AG04449 (cell line): ENCODE measurements around the gene CTDSPL.

Experiments used
- CTCF ChIA-PET: fragments of 350-600 bp; formaldehyde crosslinking; extraction: SDS; loops from one replicate; lab custom pipeline; 2021; ENCODE audit warnings: antibody characterized with exemption; lab: Yijun Ruan, JAX
- POLR2A ChIA-PET: fragments of 400-600, 350-600 bp; formaldehyde crosslinking; extraction: SDS; loops from one replicate; lab custom pipeline; 2020; ENCODE audit warnings: antibody characterized with exemption, inconsistent platforms; lab: Yijun Ruan, JAX
- DNase-seq: peaks from one replicate; pipeline ENCODE4 v3.0.0-alpha.2; 2010; ENCODE audit warnings: low read depth, low spot score
- H3K4me3 ChIP-seq: 2 replicates; pipeline ENCODE4 v1.5.1; 2011; ENCODE audit warnings: low read depth, mild to moderate bottlenecking, control low read depth, low read length
- TF ChIP-seq, protein P1 (sequence below): IDR thresholded peaks from one replicate; pipeline ENCODE4 v1.5.1; 2011; ENCODE audit warnings: mild to moderate bottlenecking, moderate library complexity, low read length, control low read depth, inconsistent platforms; ENCODE audit not compliant: insufficient read depth; ENCODE audit errors: missing control alignments

Gene CTDSPL

DNA sequence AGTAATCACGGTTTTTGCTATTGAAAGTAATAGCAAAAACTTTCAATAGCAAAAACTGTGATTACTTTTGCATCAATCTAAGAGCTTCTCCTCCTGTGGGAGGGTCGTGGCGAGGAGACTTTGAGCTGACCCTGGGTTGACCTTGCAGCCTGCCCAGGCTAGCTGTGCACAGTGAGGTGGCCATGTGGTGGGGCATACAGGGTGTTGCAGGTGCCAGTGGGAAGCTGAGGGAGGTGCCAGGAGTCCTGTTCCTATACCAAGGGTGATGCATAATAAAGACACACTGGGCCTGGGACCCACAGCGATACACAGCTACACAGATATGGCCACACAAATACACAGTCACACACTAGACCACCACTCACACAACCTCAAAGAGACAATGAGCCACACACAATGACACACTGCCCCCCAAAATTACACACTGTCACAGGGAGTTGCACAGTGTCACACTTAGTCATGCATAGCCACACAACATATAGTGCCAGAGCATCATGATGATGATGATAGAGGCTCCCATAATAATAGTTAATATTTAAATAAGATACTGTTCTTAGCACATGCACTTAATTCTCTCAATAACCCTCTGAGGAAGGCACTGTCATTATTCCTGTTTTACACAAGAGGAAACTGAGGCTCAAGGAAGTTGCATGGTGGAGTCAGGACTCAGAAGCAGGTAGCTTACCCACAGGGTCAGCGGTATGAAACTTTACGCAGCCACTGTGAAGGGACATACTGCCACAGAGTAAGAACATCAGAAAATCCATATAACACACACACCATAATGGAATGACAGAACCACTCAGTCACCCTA, 161.4 kb downstream of the CTDSPL start:
- TF ChIP-seq, protein P1, sequence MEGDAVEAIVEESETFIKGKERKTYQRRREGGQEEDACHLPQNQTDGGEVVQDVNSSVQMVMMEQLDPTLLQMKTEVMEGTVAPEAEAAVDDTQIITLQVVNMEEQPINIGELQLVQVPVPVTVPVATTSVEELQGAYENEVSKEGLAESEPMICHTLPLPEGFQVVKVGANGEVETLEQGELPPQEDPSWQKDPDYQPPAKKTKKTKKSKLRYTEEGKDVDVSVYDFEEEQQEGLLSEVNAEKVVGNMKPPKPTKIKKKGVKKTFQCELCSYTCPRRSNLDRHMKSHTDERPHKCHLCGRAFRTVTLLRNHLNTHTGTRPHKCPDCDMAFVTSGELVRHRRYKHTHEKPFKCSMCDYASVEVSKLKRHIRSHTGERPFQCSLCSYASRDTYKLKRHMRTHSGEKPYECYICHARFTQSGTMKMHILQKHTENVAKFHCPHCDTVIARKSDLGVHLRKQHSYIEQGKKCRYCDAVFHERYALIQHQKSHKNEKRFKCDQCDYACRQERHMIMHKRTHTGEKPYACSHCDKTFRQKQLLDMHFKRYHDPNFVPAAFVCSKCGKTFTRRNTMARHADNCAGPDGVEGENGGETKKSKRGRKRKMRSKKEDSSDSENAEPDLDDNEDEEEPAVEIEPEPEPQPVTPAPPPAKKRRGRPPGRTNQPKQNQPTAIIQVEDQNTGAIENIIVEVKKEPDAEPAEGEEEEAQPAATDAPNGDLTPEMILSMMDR, result no peak
- ChIA-PET CTCF (interaction anchor here (0.9 to 1.4 kb wide), 3 partner anchors 10 to 26 kb away, joined by 3 to 4 read pairs (median 3); no protein-coding TSS in a partner anchor), POLR2A (no interaction called here)
- DNase-seq, result no peak
- no peak overlapping the region for H3K4me3 ChIP-seq

DNA sequence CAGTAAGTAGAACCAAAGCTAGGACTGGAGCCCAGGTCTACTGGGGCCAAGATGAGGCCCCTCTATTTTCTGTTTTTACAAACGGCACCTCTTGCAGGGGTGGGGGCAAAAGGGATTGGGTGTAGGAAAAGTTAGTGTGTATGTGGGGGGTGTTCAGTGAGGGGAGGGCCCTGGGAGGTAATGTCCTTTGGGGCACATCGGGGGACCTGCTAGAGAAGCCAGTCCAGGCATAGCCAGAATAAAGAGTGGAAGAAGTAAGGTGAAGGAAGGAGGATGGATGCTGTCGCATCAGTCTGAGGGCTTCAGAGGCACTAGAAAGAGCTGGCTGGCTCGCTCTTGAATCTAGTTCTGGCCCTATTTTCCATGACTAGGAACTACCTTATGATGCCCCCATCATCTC, 165.2 kb downstream of the CTDSPL start:
- DNase-seq, result no peak
- TF ChIP-seq, protein P1, result no peak
- POLR2A ChIA-PET, result no interaction called here
- H3K4me3 ChIP-seq, result no peak overlapping the region
- CTCF ChIA-PET, result interaction anchor here (1.0 kb wide), 1 partner anchor 23 kb away, joined by 3 read pairs; no protein-coding TSS in a partner anchor

DNA sequence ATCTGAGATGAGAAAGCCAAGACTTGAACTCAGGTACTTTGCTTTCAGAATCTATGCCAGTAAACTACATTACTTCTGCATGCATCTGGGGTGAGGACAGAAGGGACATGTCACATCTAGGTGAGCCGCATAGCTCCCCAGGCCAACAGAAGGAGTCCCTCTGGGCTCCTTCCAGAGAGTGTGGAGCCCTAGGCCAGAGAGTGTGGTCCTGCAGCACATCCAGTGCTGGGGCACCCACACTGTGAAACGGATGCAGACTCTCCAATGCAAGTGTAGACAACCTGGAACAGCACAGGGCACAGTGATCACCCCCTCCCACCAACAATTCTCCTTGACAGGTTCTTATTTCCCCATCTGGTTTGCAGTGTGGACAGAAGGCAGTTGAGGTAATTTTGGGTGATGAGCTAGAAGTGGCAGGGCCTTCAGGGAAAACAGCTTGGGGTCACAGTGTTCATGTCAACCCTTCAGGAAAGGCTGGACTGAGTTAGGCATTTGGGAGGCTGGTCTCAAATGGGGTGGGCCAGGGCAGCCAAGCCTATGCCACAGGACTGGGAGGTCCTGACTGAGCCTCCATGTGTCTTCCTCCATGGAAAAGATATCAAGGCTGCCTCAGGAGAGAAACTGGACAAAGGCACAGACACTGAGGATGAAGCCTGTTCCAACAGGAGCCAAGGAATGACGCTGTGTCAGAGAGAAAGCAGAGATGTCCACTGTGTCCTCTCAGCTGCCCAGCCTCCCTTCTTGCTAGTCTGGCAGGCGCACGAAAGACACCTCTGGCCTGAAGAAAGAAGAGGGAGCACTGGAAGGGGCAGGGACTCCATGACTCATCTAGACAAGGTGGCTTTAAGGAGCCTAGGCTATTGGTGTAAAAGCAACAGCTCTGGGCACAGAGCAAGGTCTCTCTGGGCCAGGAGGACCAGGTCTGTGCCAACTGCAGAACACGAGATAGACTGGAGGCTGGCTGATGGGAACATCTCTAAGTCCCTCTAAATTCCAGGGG, 166.1 kb downstream of the CTDSPL start:
- H3K4me3 ChIP-seq, result no peak overlapping the region; the same call in 1 of the 2 replicates

DNA sequence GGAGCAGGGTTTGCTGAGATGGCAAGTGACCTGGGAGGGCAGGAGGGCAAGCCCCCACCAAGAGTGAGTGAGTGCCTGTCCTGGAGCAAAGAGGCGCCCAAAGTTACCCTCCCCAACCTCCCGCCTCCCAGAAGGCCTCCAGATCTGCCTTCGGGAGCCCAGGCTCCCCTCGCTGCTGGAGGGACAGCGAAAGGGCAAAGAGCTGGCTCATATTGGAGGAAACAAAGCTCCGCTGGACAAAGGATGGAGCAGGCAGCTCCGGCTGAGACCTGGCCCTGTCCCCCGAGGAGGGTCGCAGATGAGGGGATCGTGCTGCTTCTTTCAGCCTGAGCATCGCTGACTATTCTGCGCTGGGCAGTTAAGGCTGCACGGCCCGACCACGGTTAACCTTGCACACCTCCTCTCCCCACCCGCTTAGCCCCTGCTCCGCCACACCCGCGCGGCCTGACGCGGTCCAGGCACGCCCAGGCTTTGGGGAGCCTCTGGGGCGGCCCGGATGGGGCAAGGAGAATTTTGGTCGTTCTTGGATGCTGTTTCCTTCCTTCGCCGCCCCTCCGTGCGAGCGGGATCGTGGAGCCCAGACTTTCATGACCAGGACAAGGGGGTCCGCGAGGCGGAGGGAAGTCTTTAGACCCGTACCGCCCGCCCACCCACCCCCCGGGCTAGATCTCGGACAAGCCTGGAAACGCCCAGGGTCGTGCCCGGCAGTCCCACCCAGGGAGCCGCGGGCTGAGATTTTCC, 167.1 kb downstream of the CTDSPL start:
- ChIA-PET CTCF (interaction anchor here (0.7 to 0.9 kb wide), 3 partner anchors 11 to 32 kb away, joined by 3 to 4 read pairs (median 3); no protein-coding TSS in a partner anchor), POLR2A (interaction anchor here (1.0 kb wide), 1 partner anchor 11 kb away, joined by 5 read pairs; the partner anchor contains the start of gene DLEC1)
- peak overlapping the region; percentile 66 for H3K4me3 ChIP-seq
- TF ChIP-seq, protein P1, result no peak
- no peak for DNase-seq

More for the DNA sequence above, 166.1 kb downstream of the CTDSPL start:
- CTCF ChIA-PET, result interaction anchor here (1.0 kb wide), 1 partner anchor 24 kb away, joined by 3 read pairs; no protein-coding TSS in a partner anchor
- no peak for DNase-seq
- POLR2A ChIA-PET, result no interaction called here
- TF ChIP-seq, protein P1, result no peak

DNA sequence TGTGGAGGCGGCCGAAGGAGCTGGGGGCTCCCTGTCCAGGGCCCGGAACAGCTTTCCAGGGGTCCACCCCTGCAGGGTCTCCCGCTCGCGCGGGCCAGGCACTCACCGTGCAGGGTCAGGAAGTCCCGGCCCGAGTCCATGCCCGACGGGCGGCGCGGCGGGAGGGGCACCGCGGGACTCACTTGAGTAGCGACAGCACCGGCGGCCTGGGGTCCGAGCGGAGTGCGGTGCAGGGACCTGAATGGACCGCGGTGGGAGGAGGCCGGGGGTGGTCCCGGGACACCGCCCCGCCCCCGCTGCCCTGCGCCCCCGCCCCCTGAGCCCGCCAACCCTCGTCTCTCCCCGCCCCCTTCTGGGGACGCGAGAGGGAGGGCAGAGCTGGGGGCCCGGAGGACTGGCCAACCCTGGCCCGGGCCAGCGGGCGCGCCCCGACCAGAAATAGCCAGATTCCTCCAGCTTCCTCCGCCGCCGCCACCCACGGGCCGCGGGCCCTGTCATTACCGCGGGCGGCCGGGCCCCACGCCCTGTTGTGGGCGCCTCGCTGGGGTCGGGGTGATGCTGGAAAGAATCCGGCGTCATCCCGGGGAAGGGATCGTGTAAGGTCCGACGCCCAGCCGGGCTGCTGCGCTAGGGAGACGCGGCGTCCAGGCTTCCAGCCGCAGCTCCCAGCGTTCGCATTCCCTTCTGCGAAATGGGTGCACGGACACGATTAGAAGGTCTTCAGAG, 167.9 kb downstream of the CTDSPL start, which contains the start of gene PLCD1:
Gene PLCD1, minus strand, starts transcription at position 243 of the 726 bp plus-strand sequence. Its CDS starts 103 bp downstream, at position 140.
- CTCF ChIA-PET, result interaction anchor here (0.7 to 1.1 kb wide), 4 partner anchors 10 to 32 kb away, joined by 3 to 4 read pairs (median 3); no protein-coding TSS in a partner anchor

More for the DNA sequence above, 167.9 kb downstream of the CTDSPL start, which contains the start of gene PLCD1:
- TF ChIP-seq, protein P1, result no peak
- no peak for DNase-seq
- H3K4me3 ChIP-seq, result peak within 1 kb of the TSS; percentile 66
- POLR2A ChIA-PET, result interaction anchor here (1.0 kb wide), 1 partner anchor 10 kb away, joined by 5 read pairs; the partner anchor contains the start of gene DLEC1
